Gastroesophageal sphincter (tissue), 4 donors: Measurements from ENCODE around the gene KRT84. TPM values are rescaled to one million over a fixed set of nuclear protein-coding genes. Genes with fewer than 3 reads are reported as not detected.

Experiments used
- ATAC-seq: fragments of 150-250 bp; one replicate; pipeline ENCODE4 v1.9.1; 2016; ENCODE audit warnings: mild to moderate bottlenecking, moderate library complexity
- H3K27ac ChIP-seq, 4 donors: fragments of 200-600 bp; sonication (generic) in 3 of 4; 1 replicate in 3 of 4; 2 replicates in 1 of 4; pipeline ENCODE4 v1.5.1; 2016 to 2019
- H3K27me3 ChIP-seq: fragments of 200-600 bp; sonication (generic); one replicate; pipeline ENCODE4 v1.5.1; 2019
- H3K36me3 ChIP-seq, 2 donors: fragments of 200-600 bp; sonication (generic); one replicate each; pipeline ENCODE4 v1.5.1; 2019; ENCODE audit warnings: control low read depth in 1 of 2
- H3K4me1 ChIP-seq, 3 donors: fragments of 200-600 bp; sonication (generic); 1 replicate in 2 of 3; 2 replicates in 1 of 3; pipeline ENCODE4 v1.5.1; 2016 to 2019; ENCODE audit warnings: control low read depth in 2 of 3
- H3K4me3 ChIP-seq, 2 donors: fragments of 200-600 bp; sonication (generic); one replicate each; pipeline ENCODE4 v1.5.1; 2019; ENCODE audit warnings: mild to moderate bottlenecking in 1 of 2, moderate library complexity in 1 of 2
- H3K9me3 ChIP-seq, 3 donors: fragments of 200-600 bp; sonication (generic); one replicate each; pipeline ENCODE4 v1.5.1; 2017 to 2019; ENCODE audit warnings: control low read depth in 2 of 3
- CTCF ChIP-seq, 4 experiments: fragments of 200-600 bp in 2 of 4; fragments of 450-650 bp in 2 of 4; sonication (generic) in 1 of 4; IDR thresholded peaks; one replicate each; pipeline ENCODE4 v1.5.1; 2017 to 2019; ENCODE audit warnings: antibody characterized with exemption in 4 of 4, mild to moderate bottlenecking in 2 of 4, moderate library complexity in 2 of 4
- EP300 ChIP-seq: sonication (generic); formaldehyde crosslinking; IDR thresholded peaks from one replicate; pipeline ENCODE4 v1.6.1; 2017; ENCODE audit warnings: antibody characterized with exemption, mild to moderate bottlenecking
- POLR2A ChIP-seq, 2 donors: fragments of 450-650 bp; IDR thresholded peaks; one replicate each; pipeline ENCODE4 v1.6.1; 2017; ENCODE audit warnings: antibody characterized with exemption in 2 of 2, mild to moderate bottlenecking in 2 of 2, moderate library complexity in 1 of 2
- POLR2AphosphoS5 ChIP-seq: sonication (generic); formaldehyde crosslinking; IDR thresholded peaks from one replicate; pipeline ENCODE4 v1.6.1; 2017; ENCODE audit warnings: antibody characterized with exemption
- whole genome bisulfite sequencing, 2 donors: methylation state at CpG; one replicate each; pipeline ENCODE4 v1.1.5; 2018; ENCODE audit warnings: low coverage in 1 of 2; 5-methylcytosine and 5-hydroxymethylcytosine counted together
- total RNA-seq, 4 donors: library from RNA; depleted of rRNA; stranded (reverse); fragments of >200 nt; gene quantifications; one replicate each; pipeline ENCODE4 v1.1.0, GENCODE V29; 2016

KRT84 gene
- total RNA-seq, 4 donors from 2014 or later = not detected

GRCh38 chr12:52423661-52424500, 38.4 kb upstream of the KRT84 start:
- no peak for TF ChIP-seq POLR2AphosphoS5
- no peak for TF ChIP-seq EP300
- no peak for TF ChIP-seq CTCF (IDR thresholded peaks at IDR 0.05)
- no peak for TF ChIP-seq POLR2A (IDR thresholded peaks at IDR 0.05)
- Histone ChIP-seq H3K36me3 (no peaks in the 10 kb centered on the region), H3K27me3 (no peaks in the 10 kb centered on the region), H3K9me3 (no peaks in the 10 kb centered on the region), H3K4me1 (peaks cover 0 to 18% (median 5%) of the 10 kb centered on the region in 3 donors), H3K4me3 (no peak overlapping the region), H3K27ac (peak overlapping the region in 3 of 4 donors; percentile 49 to 70 (median 69))
- WGBS, 2 donors = 11 to 40% methylated on average over 3 of the region's 11 CpGs
- ATAC-seq = peak; percentile 55

- peak overlapping the region in 3 of 4 donors; percentile 49 to 70 (median 69) for H3K27ac ChIP-seq
- no peak for TF ChIP-seq POLR2AphosphoS5
- no peak for TF ChIP-seq POLR2A (IDR thresholded peaks at IDR 0.05)
- TF ChIP-seq CTCF (IDR thresholded peaks at IDR 0.05) = no peak
- TF ChIP-seq EP300 = no peak
- H3K9me3 ChIP-seq = no peaks in the 10 kb centered on the region
- WGBS, 2 donors = 60 to 83% methylated on average over 2 to 6 of the region's 6 CpGs
- no peaks in the 10 kb centered on the region for H3K27me3 ChIP-seq
- H3K36me3 ChIP-seq = no peaks in the 10 kb centered on the region
- peaks cover 0 to 18% (median 5%) of the 10 kb centered on the region in 3 donors for H3K4me1 ChIP-seq
- H3K4me3 ChIP-seq = no peak overlapping the region
- ATAC-seq = peak; percentile 37
Measured at GRCh38 chr12:52423035-52423434, 37.6 kb upstream of the KRT84 start.

- Histone ChIP-seq H3K9me3 (no peaks in the 10 kb centered on the region), H3K27me3 (no peaks in the 10 kb centered on the region), H3K4me1 (peaks cover 0 to 41% (median 5%) of the 10 kb centered on the region in 3 donors), H3K27ac (no peak overlapping the region), H3K4me3 (no peak overlapping the region), H3K36me3 (no peaks in the 10 kb centered on the region)
- TF ChIP-seq POLR2AphosphoS5 (no peak), EP300 (no peak), POLR2A (IDR thresholded peaks at IDR 0.05) (no peak), CTCF (IDR thresholded peaks at IDR 0.05) (no peak)
- ATAC-seq = no peak
- WGBS, 2 donors = 63% methylated on average over 1 of the region's 1 CpG; no CpG with 5 or more reads in 1 of the 2 donors
Measured at GRCh38 chr12:52419656-52420055, 34.2 kb upstream of the KRT84 start.

- ATAC-seq = no peak
- no peaks in the 10 kb centered on the region for H3K9me3 ChIP-seq
- peaks cover 0 to 33% (median 5%) of the 10 kb centered on the region in 3 donors for H3K4me1 ChIP-seq
- WGBS, 2 donors = 83% methylated on average over 2 of the region's 4 CpGs; no CpG with 5 or more reads in 1 of the 2 donors
- no peaks in the 10 kb centered on the region for H3K36me3 ChIP-seq
- no peak overlapping the region for H3K4me3 ChIP-seq
- TF ChIP-seq POLR2AphosphoS5 = no peak
- no peaks in the 10 kb centered on the region for H3K27me3 ChIP-seq
- no peak overlapping the region for H3K27ac ChIP-seq
Measured at GRCh38 chr12:52418576-52419110, 33.2 kb upstream of the KRT84 start.

- ATAC-seq = no peak
- Histone ChIP-seq H3K4me1 (peaks cover 0 to 24% (median 0%) of the 10 kb centered on the region in 3 donors), H3K27ac (peak overlapping the region in 3 of 4 donors; percentile 44 to 74 (median 61)), H3K4me3 (no peak overlapping the region), H3K27me3 (no peaks in the 10 kb centered on the region), H3K36me3 (no peaks in the 10 kb centered on the region), H3K9me3 (no peaks in the 10 kb centered on the region)
- WGBS, 2 donors = 75% methylated on average over 2 of the region's 2 CpGs; no CpG with 5 or more reads in 1 of the 2 donors
- no peak for TF ChIP-seq POLR2AphosphoS5
- no peak for TF ChIP-seq POLR2A (IDR thresholded peaks at IDR 0.05)
- TF ChIP-seq CTCF (IDR thresholded peaks at IDR 0.05) = no peak
- no peak for TF ChIP-seq EP300
Measured at GRCh38 chr12:52417740-52418139, 32.3 kb upstream of the KRT84 start.
